ENCODE results near the gene RAB20.
A peak's percentile ranks its signal among the peaks of the same experiment; 100 is the strongest.

The RAB20 gene

DNA sequence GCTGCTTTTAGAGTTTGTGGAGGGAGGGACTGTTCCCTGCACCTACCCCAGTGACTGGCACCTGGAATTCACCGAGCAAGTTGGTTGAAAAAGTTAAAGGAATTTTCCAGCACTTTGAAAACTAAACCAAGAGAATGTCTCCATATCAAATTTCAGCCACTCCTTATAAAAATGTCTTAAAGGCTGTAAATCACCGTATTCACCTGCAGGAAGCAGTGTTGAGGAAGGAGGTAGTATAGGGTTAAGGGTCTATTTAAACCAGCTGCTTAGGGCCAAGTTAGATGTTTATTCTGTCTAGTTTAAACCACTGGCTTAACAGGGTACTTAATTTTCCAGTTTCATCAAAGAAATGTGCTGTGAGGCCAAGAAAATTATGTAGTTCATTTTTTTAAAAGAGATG, 3.8 kb upstream of the RAB20 start:
- H3K4me3 ChIP-seq (ENCODE audit: low read length): no peak overlapping the region
- no peak for TF ChIP-seq ZNF274 (IDR thresholded peaks at IDR 0.05; ENCODE audit: low read depth, low read length)

DNA sequence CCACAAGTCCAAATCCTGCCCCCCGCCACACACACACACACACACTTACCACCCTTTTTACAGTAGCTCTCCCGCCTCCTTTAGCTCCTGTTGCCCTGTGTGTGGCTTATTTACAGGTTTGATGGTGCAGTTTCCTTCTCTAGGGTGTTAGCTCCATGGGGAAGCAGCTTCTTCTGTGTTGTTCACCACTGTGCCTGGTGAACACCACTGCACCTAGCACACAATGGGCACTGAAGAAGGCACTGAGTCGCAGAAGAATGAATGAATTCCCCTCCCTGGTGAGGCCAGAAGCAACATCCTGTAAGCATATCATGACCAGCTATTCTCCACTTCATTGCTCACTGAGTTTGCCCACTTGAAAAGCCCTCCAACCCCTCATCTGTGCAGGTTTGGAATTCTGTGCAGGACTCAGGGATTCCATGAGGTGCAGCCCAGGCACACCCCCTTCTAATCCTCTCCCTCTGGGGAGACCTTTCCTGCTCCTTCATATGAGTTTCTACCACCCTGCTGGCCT, 3.0 kb upstream of the RAB20 start:
- H3K4me3 ChIP-seq (ENCODE audit: low read length): no peak overlapping the region
- no peak for TF ChIP-seq ZNF274 (IDR thresholded peaks at IDR 0.05; ENCODE audit: low read depth, low read length)

DNA sequence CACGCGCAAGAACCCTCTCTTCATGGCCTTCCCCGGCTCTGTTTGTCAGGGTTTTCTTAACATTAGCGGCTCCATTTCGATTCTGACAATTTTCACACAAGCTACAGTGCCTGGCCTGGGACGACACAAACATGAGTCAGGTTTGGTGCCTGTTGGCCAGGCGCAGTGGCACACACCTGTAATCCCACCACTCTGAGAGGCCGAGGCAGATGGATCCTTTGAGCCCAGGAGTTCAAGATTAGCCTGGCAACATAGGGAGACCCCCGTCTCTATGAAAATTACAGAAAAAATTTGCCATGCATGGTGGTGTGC, 1.9 kb upstream of the RAB20 start:
- H3K4me3 ChIP-seq (ENCODE audit: low read length): no peak overlapping the region
- TF ChIP-seq ZNF274 (IDR thresholded peaks at IDR 0.05; ENCODE audit: low read depth, low read length): no peak

DNA sequence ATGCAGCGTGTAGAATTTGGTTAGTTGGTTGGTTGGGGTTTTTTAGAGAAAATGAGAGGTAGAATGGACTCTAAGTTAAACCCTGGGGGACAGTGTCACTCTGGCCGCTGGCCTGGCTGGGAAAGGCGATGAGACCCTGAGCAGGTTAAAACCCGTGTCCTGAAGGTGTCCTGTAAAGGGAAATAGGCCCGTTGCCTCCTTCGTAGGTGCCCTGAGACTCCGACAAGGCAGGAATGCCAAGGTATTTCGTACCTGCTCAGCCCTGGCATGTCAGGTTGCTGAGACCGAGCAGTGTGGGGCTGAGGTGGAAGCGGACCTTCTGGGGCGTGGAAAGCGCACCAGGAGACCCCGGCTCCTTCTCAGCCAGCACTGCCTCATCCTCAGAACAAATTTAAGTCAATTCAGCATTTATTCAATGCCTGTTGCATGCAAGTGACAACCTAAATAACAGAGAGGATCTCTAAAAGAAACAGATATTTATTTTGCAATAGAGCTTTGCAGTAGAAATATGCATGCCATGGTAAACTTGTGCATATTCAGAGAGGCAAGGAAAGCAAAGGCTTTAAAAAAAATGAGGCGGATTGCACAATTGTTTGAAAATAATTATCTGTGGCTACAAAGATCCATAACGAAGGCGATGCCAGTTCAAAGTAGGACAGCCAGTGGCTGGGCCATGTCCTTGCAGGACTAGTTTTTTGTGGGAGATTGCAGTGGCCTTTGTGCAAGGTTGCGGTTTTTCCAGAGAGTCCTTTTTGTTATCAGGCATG, 1.4 kb upstream of the RAB20 start:
- H3K4me3 ChIP-seq (ENCODE audit: low read length): peak overlapping the region; percentile 71; the same call in 1 of the 2 replicates
- no peak for TF ChIP-seq ZNF274 (IDR thresholded peaks at IDR 0.05; ENCODE audit: low read depth, low read length)

DNA sequence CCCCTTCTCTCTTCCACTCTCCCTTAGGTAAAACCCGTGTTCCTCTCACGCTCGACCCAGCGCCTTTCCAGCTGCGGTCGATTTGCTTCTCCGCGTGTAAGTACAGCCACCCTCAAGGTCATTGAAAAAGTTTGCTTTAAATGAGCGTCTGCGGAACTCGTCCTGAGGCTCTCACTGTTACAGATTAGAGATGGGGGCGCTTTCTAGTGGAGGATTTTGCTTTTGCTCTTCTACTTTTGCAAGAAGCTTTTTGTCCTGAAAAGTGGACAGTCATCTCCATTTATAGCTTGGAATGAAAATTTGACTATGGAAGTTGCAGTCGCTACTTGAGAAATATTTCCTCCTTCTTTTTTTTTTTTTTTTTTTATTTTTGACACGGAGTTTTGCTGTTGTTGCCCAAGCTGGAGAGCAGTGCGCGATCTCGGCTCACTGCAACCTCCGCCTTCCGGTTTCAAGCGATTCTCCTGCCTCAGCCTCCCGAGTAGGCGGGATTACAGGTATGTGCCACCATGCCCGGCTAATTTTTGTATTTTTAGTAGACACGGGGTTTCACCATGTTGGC, 595 bp upstream of the RAB20 start:
- no peak for TF ChIP-seq ZNF274 (IDR thresholded peaks at IDR 0.05; ENCODE audit: low read depth, low read length)
- H3K4me3 ChIP-seq (ENCODE audit: low read length): peak overlapping the region; percentile 71; the same call in 1 of the 2 replicates

DNA sequence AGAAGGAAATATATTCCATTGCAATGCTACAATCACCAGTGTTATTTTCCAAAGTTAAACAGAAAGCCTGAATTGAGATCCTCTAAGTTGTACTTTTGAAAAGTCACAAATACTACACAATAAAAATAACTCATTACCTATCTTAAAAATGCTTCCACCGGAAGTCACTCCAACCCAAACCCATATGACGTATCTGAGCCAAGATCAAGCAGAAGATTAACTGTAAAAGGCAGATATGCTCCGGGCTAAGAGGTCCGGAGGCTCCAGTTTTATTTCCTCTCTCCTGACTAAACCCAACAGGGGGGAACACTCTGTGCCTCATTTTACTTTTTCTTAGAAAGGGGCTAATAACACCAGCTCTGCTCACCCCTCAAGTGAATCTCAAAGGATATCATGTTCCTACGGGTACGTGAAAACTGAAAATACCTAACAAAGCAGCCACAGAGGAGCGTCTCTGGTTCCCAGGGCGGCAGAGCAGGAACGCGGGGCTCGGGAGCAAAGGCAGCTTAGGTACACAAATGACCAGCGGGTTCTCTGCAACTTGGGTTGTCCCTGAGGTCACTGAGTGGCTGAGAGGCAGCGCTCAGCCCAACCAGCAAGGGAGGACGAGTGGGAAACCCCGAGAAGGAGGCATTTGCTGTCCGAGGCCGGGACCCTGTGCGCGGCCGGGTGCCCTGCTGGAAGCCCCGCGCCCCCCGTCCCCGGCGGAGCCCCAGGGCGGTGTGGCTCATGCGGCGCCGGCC, 750 bp downstream of the RAB20 start:
- H3K4me3 ChIP-seq (ENCODE audit: low read length): peak overlapping the region; percentile 63; the same call in 1 of the 2 replicates
- no peak for TF ChIP-seq ZNF274 (IDR thresholded peaks at IDR 0.05; ENCODE audit: low read depth, low read length)

DNA sequence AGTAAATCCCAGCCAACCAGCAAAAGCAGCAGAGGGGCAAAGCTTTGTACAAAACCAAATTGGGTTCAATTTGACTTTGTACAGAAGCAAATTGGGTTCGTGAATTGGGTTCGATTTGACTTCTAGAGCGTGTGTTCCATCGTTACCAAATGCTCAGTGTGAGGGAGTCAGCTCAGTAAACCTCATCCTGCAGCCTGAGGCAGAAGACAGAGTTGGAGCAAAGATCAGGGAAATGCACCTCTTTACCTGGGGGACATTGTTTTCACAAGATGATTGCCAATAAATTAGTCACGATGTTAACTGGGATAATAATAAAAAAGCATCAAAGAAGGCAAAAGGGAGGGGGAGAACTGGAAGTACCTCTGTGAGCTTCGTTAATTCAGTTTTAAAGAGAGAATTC, 1.5 kb downstream of the RAB20 start:
- H3K4me3 ChIP-seq (ENCODE audit: low read length): no peak overlapping the region
- TF ChIP-seq ZNF274 (IDR thresholded peaks at IDR 0.05; ENCODE audit: low read depth, low read length): no peak

DNA sequence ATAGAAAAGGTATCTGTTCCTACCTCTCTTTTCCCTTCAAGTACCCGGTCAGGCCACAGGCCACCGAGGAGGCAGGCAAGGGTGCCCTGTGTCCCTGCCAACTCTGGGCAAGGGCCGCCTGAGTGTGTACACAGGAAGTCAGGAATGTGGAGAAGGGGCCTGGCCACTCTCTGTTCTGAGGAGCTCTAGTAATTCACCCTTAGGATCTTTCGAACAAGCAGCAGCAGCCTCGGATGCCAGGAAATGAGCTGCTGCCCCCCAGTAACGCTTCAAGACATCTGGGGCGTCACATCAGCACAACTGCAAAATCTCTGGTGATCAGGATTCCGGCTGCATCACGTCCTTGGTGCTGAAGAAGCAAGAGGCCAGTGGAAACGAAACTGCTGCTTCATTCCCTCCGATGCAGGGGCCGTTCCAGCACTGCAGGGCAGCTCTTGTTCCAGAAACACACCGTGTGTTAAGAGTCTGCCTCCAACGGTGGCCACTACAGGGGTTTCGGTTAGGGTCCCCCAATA, 2.0 kb downstream of the RAB20 start:
- no peak for TF ChIP-seq ZNF274 (IDR thresholded peaks at IDR 0.05; ENCODE audit: low read depth, low read length)
- no peak overlapping the region for H3K4me3 ChIP-seq (ENCODE audit: low read length)

DNA sequence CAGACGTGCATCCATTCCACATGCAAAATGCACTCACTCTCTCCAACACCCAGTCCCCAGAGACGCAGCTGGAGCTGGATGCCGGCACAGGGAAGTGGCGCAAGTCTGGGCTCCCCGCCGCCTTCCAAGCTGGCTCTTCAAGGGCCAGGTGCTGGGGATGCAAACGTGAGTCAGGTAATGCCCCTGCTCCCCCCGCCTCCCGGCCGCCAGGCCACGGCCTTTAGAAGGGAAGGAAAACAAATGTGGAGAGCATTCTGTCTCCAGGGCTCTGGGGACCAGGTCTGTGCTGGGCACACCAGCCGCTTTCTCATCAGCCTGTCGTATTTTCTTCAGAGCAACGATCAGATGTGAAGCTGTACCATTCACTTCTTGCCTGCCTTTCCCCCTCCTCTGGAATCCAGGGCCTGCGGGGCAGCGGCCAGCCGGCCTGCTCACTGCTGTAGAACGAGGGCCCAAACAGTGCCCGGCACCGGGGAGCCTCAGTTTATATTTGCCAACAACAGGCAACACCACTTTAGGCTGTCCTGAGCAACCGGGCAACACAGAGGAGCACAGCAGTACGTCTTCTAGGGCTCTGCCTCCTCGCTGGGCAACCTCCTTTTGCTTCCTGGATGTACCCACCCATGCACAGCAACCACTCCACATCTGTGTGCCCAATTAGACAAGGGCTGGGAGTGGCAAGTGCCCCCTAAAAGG, 3.8 kb downstream of the RAB20 start:
- TF ChIP-seq ZNF274 (IDR thresholded peaks at IDR 0.05; ENCODE audit: low read depth, low read length): no peak
- H3K4me3 ChIP-seq (ENCODE audit: low read length): no peak overlapping the region

DNA sequence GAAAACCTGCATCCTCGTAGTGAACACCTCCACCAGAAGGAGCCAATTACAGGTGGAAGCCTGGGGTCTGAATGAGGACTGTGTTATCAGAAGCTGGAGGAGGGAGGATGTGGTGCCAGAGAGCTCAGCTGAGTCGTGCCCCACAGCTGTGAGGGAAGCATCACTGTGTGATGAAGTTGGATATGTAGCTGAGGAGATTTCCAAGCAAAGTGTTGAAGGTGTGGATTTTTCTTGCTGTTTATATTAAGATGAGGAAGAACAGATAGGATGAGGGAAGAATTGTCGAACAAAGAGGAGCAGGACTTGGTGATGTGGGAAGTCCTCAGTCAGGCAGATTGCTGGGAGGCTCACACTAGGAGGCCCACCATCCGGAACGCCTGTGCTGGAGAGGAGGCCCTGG, 4.4 kb downstream of the RAB20 start:
- no peak for TF ChIP-seq ZNF274 (IDR thresholded peaks at IDR 0.05; ENCODE audit: low read depth, low read length)
- no peak overlapping the region for H3K4me3 ChIP-seq (ENCODE audit: low read length)

DNA sequence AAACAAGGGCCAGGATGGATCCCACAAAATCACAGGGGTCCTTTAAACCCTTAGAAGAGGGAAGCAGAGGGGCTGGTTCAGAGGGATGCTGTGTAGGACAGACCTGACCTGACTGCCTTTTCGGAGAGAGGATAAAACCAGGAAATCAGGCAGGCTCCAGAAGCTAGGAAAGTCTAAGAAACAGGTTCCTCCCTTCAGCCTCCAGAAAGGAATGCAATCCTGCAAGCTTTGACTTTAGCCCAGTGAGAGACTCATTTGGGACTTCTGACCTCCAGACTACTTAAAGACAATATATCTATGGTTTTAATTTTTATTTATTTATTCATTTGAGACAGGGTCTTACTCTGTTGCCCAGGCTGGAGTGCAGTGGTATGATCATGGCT, 5.3 kb downstream of the RAB20 start:
- TF ChIP-seq ZNF274 (IDR thresholded peaks at IDR 0.05; ENCODE audit: low read depth, low read length): no peak
- no peak overlapping the region for H3K4me3 ChIP-seq (ENCODE audit: low read length)

DNA sequence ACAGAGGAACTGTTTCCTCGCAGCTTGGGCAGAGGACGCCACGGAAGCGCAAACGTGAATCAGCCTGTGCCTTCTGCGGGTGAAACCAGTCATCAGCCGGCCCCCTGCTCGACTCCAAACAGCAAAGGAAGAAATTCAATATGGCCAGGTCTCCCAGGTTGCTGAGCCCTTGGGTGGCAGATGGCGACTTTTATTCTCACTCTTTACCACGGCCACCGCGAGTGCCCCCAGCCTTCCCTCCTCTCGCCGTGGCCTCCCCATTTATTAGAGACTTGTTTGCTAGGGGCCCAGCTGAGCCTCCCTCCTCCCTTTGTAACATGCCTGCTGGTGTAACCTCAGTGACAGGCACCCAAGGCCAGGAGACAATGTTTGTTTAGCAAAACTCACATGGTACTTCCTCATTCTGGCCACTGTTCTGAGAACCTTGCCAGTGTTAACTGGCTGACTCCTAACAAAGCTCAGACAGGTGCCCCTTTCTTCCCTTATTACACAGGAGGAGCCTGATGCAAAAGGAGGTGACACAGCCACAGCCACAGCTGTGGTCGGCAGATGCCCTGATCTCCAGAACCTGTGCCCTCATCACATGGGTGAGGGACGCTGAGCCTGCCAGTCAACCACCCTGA, 5.8 kb downstream of the RAB20 start:
- H3K4me3 ChIP-seq (ENCODE audit: low read length): no peak overlapping the region
- TF ChIP-seq ZNF274 (IDR thresholded peaks at IDR 0.05; ENCODE audit: low read depth, low read length): no peak

DNA sequence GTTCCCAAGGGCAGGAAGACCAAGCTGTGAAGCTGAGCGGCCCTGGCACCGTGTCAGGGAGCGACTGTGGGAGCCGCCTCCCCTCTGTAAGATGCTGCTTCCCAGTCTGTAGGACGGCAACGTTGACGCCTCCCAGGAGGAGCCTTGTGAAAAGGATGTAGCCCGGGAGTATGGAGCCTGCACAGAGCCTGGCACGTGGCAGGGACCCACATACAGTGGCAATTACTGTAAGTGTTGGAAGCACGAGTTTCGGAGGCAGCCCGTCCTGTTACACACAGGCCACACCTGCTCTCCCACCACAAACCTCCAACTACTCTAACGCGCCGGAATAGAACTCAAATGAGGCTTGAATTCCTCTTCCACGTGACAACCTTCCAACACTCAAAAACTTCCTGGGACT, 6.6 kb downstream of the RAB20 start:
- TF ChIP-seq ZNF274 (IDR thresholded peaks at IDR 0.05; ENCODE audit: low read depth, low read length): no peak
- no peak overlapping the region for H3K4me3 ChIP-seq (ENCODE audit: low read length)

Measured in GM08714 (cell line).